ENCODE results near the gene F12. TPM values are rescaled to one million over a fixed set of nuclear protein-coding genes. Genes with fewer than 3 reads are reported as not detected.

The F12 gene
- total RNA-seq, 1 experiment from 2014 or later, result 3.2 TPM

- no peak for DNase-seq
- H3K27me3 ChIP-seq (ENCODE audit: control insufficient read depth, insufficient read depth, low read length), result peaks cover 6% of the 10 kb centered on the region
These were observed 31.8 kb upstream of the F12 start for GRCh38 chr5:177440990-177441780.

GRCh38 chr5:177440211-177440989 lies 31.0 kb upstream of the F12 start:
- Histone ChIP-seq H3K36me3 (replicated peaks; ENCODE audit: control insufficient read depth, insufficient read depth, low read length) (peaks cover 13% of the 10 kb centered on the region), H3K4me3 (ENCODE audit: insufficient read depth, low read depth, low read length) (no peak overlapping the region), H3K27me3 (ENCODE audit: control insufficient read depth, insufficient read depth, low read length) (peaks cover 1% of the 10 kb centered on the region)
- DNase-seq, result peak; percentile 82

More at GRCh38 chr5:177440990-177441780, 31.8 kb upstream of the F12 start:
- Histone ChIP-seq H3K4me3 (ENCODE audit: insufficient read depth, low read depth, low read length) (no peak overlapping the region), H3K36me3 (replicated peaks; ENCODE audit: control insufficient read depth, insufficient read depth, low read length) (peaks cover 10% of the 10 kb centered on the region)

- Histone ChIP-seq H3K4me3 (ENCODE audit: insufficient read depth, low read depth, low read length) (no peak overlapping the region), H3K36me3 (replicated peaks; ENCODE audit: control insufficient read depth, insufficient read depth, low read length) (peaks cover 15% of the 10 kb centered on the region)
These were observed 30.2 kb upstream of the F12 start for GRCh38 chr5:177439518-177440053.

GRCh38 chr5:177438468-177438867 lies 29.1 kb upstream of the F12 start:
- no peak overlapping the region for H3K4me3 ChIP-seq (ENCODE audit: insufficient read depth, low read depth, low read length)
- DNase-seq, result no peak
- H3K27me3 ChIP-seq (ENCODE audit: control insufficient read depth, insufficient read depth, low read length), result no peaks in the 10 kb centered on the region
- peaks cover 20% of the 10 kb centered on the region for H3K36me3 ChIP-seq (replicated peaks; ENCODE audit: control insufficient read depth, insufficient read depth, low read length)

More at GRCh38 chr5:177439518-177440053, 30.2 kb upstream of the F12 start:
- no peak for DNase-seq
- no peaks in the 10 kb centered on the region; the same call in 1 of the 2 replicates for H3K27me3 ChIP-seq (ENCODE audit: control insufficient read depth, insufficient read depth, low read length)

GRCh38 chr5:177437623-177438022 lies 28.3 kb upstream of the F12 start:
- DNase-seq, result no peak

GRCh38 chr5:177435847-177436536 lies 26.6 kb upstream of the F12 start:
- no peak overlapping the region for H3K4me3 ChIP-seq (ENCODE audit: insufficient read depth, low read depth, low read length)
- H3K36me3 ChIP-seq (replicated peaks; ENCODE audit: control insufficient read depth, insufficient read depth, low read length), result peaks cover 32% of the 10 kb centered on the region
- no peaks in the 10 kb centered on the region for H3K27me3 ChIP-seq (ENCODE audit: control insufficient read depth, insufficient read depth, low read length)
- no peak for DNase-seq

More at GRCh38 chr5:177437623-177438022, 28.3 kb upstream of the F12 start:
- no peak overlapping the region for H3K4me3 ChIP-seq (ENCODE audit: insufficient read depth, low read depth, low read length)
- H3K27me3 ChIP-seq (ENCODE audit: control insufficient read depth, insufficient read depth, low read length), result no peaks in the 10 kb centered on the region
- H3K36me3 ChIP-seq (replicated peaks; ENCODE audit: control insufficient read depth, insufficient read depth, low read length), result peaks cover 27% of the 10 kb centered on the region

GRCh38 chr5:177434942-177435738 lies 25.8 kb upstream of the F12 start:
- DNase-seq, result no peak
- no peaks in the 10 kb centered on the region for H3K27me3 ChIP-seq (ENCODE audit: control insufficient read depth, insufficient read depth, low read length)
- H3K4me3 ChIP-seq (ENCODE audit: insufficient read depth, low read depth, low read length), result no peak overlapping the region
- peaks cover 34% of the 10 kb centered on the region for H3K36me3 ChIP-seq (replicated peaks; ENCODE audit: control insufficient read depth, insufficient read depth, low read length)

- DNase-seq, result no peak
- peaks cover 35% of the 10 kb centered on the region for H3K36me3 ChIP-seq (replicated peaks; ENCODE audit: control insufficient read depth, insufficient read depth, low read length)
- H3K27me3 ChIP-seq (ENCODE audit: control insufficient read depth, insufficient read depth, low read length), result no peaks in the 10 kb centered on the region
- no peak overlapping the region for H3K4me3 ChIP-seq (ENCODE audit: insufficient read depth, low read depth, low read length)
These were observed 25.1 kb upstream of the F12 start for GRCh38 chr5:177434437-177434836.

- no peak overlapping the region for H3K4me3 ChIP-seq (ENCODE audit: insufficient read depth, low read depth, low read length)
- no peak for DNase-seq
- no peaks in the 10 kb centered on the region for H3K27me3 ChIP-seq (ENCODE audit: control insufficient read depth, insufficient read depth, low read length)
- H3K36me3 ChIP-seq (replicated peaks; ENCODE audit: control insufficient read depth, insufficient read depth, low read length), result peaks cover 35% of the 10 kb centered on the region
These were observed 24.4 kb upstream of the F12 start for GRCh38 chr5:177433658-177434217.

GRCh38 chr5:177432839-177433657 lies 23.7 kb upstream of the F12 start:
- Histone ChIP-seq H3K4me3 (ENCODE audit: insufficient read depth, low read depth, low read length) (no peak overlapping the region), H3K36me3 (replicated peaks; ENCODE audit: control insufficient read depth, insufficient read depth, low read length) (peaks cover 35% of the 10 kb centered on the region), H3K27me3 (ENCODE audit: control insufficient read depth, insufficient read depth, low read length) (no peaks in the 10 kb centered on the region)
- DNase-seq, result no peak

- DNase-seq, result no peak
- no peaks in the 10 kb centered on the region for H3K27me3 ChIP-seq (ENCODE audit: control insufficient read depth, insufficient read depth, low read length)
- peaks cover 29% of the 10 kb centered on the region for H3K36me3 ChIP-seq (replicated peaks; ENCODE audit: control insufficient read depth, insufficient read depth, low read length)
- H3K4me3 ChIP-seq (ENCODE audit: insufficient read depth, low read depth, low read length), result no peak overlapping the region
These were observed 22.9 kb upstream of the F12 start for GRCh38 chr5:177432143-177432838.

GRCh38 chr5:177431317-177432142 lies 22.2 kb upstream of the F12 start:
- H3K27me3 ChIP-seq (ENCODE audit: control insufficient read depth, insufficient read depth, low read length), result no peaks in the 10 kb centered on the region
- DNase-seq, result no peak
- H3K36me3 ChIP-seq (replicated peaks; ENCODE audit: control insufficient read depth, insufficient read depth, low read length), result peaks cover 26% of the 10 kb centered on the region
- no peak overlapping the region for H3K4me3 ChIP-seq (ENCODE audit: insufficient read depth, low read depth, low read length)

All from H7 (cell line).